NOMO-1 (cell line): ENCODE measurements around the gene ZNF682.
A peak's percentile ranks its signal among the peaks of the same experiment; 100 is the strongest.
"Not testable (repeated sequence)": the region's sequence is repeated elsewhere in the genome, so short reads cannot be mapped to it uniquely, and the experiment has no call there.

Source experiments
- DNase-seq, 2 experiments: peaks; one replicate each; lab custom pipeline; 2025; ENCODE audit not compliant: unreplicated experiment in 2 of 2; lab: John Stamatoyannopoulos, UW

The ZNF682 gene

DNA sequence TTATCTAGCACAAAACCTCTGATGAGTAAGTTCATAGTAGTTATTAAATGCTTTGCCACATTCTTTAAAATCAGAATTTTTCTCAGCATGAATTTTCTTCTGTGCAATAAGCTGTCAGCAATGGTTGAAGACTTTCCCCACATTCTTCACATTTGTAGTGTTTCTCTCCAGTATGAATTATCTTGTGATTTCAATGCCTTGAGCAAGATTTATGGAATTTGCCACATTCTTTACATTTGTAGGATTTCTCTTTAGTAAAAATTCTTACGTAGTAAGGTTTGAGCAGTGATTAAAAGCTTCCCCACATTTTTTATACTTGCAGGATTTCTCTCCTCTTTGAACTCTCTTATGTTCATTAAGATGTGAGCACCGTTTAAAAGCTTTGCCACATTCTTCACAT is 33.6 kb downstream of the ZNF682 start:
- DNase-seq = no peak

DNA sequence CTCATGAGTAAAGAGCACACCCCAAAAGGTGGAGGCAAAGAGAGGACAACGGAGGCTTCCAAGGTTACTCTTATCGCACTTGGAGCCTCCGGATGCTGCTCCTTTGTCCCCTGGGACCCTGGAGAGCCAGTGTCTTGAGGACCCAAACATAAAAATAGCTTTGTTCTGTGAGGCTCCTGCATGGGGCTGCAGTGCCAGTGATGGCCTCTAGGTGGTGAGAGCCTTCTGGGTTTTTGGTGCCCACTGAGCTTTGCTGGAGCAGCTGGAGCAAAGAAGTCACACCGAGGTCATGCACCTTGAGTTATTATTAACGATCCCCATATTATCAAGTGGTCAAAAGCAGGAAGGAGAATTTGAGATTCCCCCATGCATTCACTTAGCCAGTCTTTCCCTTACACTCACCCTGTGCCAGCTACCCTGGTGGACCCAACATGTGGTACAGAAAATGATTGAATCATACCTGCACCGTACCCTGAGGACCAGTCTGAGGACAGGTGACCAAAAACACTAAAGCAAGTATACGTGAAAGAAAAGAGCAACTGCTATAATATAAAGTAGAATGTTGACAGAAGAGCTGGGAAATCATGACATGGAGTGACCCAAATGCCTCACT is 41.5 kb downstream of the ZNF682 start:
- no peak for DNase-seq

DNA sequence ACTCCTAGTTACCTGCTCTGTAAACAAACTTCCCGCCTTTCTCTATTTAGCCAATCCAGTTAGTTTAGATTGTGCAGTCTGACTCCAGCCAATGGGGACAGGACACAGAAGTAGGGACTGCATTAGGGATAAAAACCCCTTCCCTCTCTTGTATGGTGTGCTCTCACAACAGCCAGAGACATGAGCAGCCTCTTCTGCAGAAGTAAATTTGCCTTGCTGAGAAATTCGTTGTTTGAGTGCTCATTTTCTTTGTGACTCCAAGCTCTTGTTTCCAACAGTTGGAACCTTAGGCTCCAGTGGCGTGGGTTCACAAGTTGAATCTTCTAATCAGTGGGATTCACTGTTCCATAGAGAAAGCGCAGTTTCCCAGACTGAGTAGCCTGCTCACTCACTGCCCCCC is 72.4 kb downstream of the ZNF682 start:
- no peak for DNase-seq

DNA sequence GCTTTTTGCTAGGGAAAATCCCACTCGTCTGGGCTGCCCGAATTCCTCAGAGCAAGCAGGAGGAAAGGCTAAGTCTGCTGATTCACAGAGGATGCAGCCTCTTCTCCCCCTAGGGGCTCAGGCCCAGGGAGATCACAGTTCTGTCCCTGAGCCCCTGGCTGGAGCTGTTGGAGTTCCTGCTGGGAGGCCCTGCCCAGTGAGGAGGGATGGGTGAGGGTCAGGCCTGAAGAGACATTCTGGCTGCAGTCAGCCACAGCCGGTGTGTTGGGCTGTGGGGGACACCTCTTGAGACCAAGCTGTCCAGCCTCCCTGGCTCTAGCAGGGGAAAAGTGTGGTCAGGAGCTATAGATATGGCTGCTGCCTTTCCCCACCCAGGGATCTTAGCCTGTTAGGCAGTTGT is 73.2 kb downstream of the ZNF682 start:
- not testable (repeated sequence) for DNase-seq

DNA sequence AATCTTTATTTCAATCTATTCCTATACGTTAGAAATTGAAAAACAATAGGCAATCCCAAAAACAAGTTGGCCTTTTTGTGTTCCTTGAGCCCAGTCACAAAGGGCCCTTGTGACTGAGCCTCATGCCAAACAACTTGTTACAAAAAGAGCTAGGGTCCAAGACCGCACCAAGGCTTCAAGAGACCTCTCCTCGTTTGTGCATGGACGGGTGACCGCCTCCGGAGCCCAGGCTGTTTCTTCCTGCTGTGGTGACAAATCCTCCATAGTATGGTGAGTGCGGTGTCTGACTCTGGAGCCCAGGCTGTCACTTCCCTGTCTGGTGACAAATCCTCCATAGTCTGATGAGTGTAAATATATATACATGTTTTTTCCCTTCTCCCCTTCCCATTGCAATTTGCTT is 74.9 kb downstream of the ZNF682 start:
- no peak for DNase-seq

DNA sequence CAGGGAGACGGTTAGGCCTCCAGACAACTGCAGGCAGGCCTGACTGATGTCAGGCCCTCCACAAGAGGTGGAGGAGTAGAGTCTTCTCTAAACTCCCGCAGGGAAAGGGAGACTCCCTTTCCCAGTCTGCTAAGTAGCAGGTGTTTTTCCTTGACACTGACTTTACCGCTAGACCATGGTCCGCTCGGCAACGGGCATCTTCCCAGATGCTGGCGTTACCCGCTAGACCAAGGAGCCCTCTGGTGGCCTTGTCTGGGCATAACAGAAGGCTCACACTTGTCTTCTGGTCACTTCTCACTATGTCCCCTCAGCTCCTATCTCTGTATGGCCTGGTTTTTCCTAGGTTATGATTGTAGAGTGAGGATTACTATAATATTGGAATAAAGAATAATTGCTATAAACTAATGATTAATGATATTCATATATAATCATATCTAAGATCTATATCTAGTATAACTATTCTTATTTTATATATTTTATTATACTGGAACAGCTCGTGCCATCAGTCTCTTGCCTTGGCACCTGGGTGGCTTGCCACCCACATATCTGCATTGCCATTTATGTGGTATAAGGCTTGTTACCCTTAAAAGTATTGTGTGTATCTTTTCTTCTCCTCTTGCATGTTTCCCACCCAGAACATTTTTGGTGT is 80.0 kb downstream of the ZNF682 start:
- peak; percentile 2 to 3 for DNase-seq

DNA sequence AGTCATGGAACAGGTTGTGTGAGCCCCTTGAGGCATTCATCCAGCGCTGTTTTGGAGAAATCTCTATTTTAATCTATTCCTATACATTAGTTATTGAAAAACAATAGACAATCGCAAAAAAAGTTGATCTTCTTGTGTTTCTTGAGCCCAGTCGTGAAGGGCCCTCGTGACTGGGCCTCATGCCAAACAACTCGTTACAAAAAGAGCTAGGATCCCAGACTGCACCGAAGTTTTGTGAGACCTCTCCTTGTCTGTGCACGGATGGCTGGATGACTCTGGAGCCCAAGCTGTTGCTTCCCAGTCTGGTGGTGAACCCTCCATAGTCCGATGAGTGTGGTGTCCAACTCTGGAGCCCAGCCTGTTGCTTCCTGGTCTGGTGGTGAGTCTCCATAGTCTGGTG is 81.5 kb downstream of the ZNF682 start:
- DNase-seq = not testable (repeated sequence)

DNA sequence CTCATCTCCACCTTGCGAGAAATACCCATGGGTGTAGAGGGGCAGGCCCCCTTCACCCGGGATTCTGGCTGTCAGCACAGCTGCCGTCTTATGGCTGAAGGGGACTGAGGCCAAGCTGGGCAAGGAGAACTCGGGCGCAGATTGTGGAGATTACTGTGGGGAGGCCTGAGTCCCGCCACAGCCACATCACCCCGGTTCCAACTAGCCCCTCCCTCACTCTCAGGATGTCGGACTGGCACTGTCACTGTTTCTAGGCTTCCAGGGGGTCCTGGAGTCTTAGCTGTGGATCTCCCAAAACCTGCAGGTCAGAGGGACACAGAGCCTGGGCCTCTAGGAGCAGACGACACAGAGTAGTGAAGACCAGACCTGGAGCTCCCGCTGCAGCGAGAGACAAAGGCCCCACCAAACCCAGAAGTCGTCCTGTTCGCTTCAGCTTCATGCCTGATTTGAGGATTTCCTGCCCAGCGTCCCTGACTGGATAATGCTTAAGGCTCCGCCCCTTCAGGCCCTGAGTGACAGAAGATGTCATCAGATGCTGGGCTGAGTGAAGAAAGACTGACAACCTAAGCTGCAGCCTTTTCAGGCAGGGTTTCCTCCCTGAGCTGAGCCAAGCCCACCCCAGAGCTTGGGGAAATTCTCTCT is 82.8 kb downstream of the ZNF682 start:
- no peak for DNase-seq

DNA sequence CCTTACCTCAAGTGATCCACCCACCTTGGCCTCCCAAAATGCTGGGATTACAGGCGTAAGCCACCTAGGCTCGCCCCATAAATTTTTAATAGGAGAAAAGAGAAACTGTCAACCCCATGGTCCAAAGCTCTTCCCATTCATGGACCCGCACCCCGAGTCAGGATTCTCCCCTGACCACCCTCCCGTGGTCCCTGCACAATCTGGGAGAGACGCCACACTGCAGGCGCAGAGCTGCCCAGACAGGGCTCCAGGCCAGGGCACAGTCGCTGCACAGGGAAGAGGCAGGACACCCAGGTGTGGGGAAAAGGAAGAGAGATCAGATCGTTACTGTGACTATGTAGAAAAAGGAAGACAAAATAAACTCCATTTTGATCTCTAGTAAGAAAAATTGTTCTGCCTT is 84.1 kb downstream of the ZNF682 start:
- DNase-seq = no peak
